Stimulated activated CD8-positive, alpha-beta memory T cell treated with anti-CD3 and anti-CD28 coated beads, Interleukin-12 subunit alpha, Interleukin-12 subunit beta, amount 100 ng/mL, for 24 hours (primary cell): Measurements from ENCODE around the gene TSR1.

Experiments
- DNase-seq: peaks from one replicate; pipeline ENCODE4 v3.0.0-alpha.2; 2020; ENCODE audit errors: extremely low read depth

TSR1 gene

DNA sequence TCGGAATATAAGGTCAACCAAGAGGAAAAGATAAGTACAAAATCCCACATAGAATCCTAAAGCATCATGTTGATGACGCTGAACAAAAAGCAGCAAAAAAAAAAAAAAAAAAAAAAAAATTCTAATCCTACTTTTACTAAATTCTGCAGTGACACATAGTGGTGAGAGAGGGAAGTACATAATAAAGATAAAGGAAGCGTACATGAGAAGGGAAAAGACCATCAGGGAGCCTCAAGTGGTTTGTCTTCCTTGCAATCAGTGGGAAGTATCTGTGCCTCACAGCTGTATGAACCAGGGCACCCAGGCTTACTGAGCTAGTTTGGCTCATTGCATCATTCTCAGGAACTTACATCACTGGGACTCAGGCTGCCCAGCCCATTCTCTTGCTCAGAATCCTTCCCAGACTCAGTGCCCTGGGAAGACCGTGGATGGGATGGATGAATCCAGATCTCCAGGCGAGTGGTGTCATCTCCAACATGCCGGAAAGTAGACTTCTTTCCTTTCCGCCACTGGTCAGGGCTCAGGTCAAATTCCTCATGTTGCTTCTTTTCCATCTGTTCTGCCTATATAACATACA is 53.9 kb downstream of the TSR1 start:
- no peak for DNase-seq

GRCh38 chr17:2279707-2280106 is 56.5 kb downstream of the TSR1 start:
- DNase-seq: no peak

DNA sequence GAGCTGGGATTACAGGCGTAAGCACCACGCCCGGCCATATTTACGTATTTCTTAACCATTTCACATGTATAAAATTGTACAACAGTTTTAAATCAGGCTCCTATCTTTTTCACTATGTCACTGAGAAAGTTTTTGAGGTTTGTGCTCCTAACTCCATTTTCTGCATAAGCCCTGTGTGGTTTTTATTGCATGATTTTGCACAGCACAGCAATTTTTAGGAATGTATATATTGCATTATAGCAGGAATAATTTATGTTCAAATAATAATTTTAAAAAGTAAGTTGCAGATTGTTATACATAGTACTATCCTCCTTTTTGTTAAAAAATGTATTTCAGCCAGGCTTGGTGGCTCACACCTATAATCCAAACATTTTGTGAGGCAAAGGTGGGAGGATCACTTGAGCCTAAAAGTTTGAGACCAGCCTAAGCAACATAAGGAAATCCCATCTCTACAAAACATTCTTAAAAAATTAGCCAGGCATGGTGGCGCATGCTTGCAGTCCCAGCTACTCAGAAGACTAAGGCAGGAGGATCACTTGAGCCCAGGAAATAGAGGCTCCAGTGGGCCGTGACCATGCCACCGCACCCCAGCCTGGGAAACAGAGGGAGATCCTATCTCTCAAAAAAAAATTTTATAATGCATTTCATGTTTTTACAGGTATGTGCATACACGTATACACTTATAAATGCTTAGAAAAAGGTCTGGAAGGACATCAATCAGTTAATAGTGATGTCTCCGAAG is 58.7 kb downstream of the TSR1 start:
- DNase-seq: no peak

GRCh38 chr17:2275722-2276121 is 60.5 kb downstream of the TSR1 start:
- no peak for DNase-seq

DNA sequence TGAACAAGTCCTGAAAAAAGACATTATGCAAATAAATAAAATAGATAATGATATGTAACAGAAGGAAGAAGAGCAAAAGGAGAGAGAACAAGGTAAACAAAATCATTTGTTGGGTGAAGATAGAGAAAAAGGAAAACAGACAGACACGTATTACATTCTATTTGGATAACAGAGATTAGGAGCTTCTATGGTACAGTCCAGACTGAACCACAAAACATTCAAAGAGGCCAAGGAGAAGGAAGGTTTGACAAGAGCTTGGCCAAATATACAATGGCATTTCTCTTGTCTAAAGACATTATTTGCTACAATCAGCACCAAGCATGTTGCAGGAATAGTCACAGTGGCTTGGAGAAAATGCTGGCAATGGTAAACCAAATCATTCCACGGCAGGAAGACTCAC is 61.8 kb downstream of the TSR1 start:
- DNase-seq: no peak
